ENCODE results near the gene SUPT6H.
"Not testable (repeated sequence)": the region's sequence is repeated elsewhere in the genome, so short reads cannot be mapped to it uniquely, and the experiment has no call there.

Gene SUPT6H

GRCh38 chr17:28648698-28649097 lies 13.3 kb upstream of the SUPT6H start:
- no peak for DNase-seq (ENCODE audit: low read depth)

DNA sequence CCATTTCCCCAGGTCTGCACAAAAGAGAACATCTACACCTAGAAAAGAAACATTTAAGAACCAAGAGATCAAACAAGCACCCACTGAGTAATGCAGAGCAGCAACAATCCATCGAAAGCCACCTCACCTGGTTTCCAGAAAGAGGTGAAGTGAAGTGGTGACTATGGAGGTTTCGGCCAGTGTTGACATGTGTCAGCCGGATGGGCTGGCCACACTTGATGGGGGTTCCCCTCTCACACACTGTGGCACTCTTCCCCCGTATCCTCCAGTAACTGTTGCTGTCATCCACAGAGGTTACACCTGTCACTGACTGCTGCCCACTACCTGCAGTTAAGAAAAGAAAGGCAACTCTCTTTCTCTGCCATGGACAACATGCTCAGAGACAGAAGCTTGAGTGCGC lies 6.8 kb upstream of the SUPT6H start:
- no peak for DNase-seq (ENCODE audit: low read depth)

- DNase-seq (ENCODE audit: low read depth): no peak
These were observed 4.2 kb upstream of the SUPT6H start for GRCh38 chr17:28657756-28658155.

- DNase-seq (ENCODE audit: low read depth): not testable (repeated sequence)
These were observed 3.7 kb upstream of the SUPT6H start for GRCh38 chr17:28658342-28658741.

DNA sequence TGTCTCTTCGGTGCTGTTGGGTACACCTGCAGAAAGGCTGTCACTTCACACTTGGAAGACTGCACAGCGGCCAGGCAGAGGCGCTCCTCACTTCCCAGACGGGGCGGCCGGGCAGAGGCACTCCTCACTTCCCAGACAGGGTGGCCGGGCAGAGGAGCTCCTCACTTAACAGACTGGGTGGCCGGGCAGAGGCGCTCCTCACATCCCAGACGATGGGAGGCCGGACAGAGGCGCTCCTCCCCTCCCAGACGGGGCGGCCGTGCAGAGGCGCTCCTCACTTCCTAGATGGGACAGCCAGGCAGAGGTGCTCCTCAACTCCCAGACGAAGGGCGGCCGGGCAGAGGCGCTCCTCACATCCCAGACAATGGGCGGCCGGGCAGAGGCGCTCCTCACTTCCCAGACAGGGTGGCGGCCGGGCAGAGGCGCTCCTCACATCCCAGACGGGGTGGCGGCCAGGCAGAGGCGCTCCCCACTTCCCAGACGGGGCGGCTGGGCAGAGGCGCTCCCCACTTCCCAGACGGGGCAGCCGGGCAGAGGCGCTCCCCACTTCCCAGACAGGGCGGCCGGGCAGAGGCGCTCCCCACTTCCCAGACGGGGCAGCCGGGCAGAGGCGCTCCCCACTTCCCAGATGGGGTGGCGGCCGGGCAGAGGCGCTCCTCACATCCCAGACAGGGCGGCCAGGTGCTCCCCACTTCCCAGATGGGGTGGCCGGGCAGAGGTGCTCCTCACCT lies 3.1 kb upstream of the SUPT6H start:
- not testable (repeated sequence) for DNase-seq (ENCODE audit: low read depth)

DNA sequence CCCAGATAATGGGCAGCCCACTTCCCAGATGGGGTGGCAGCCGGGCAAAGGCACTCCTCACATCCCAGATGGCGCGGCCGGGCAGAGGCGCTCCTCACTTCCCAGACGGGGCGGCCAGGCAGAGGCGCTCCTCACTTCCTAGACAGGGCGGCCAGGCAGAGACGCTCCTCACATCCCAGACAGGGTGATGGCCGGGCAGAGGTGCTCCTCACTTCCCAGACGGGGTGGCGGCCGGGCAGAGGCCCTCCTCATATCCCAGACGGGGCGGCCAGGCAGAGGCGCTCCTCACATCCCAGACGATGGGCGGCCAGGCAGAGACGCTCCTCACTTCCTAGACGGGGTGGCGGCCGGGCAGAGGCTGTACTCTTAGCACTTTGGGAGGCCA lies 2.5 kb upstream of the SUPT6H start:
- DNase-seq (ENCODE audit: low read depth): not testable (repeated sequence)

GRCh38 chr17:28662527-28662829 lies 473 bp downstream of the SUPT6H start:
- DNase-seq (ENCODE audit: low read depth): no peak

- no peak for DNase-seq (ENCODE audit: low read depth)
These were observed 1.7 kb downstream of the SUPT6H start for GRCh38 chr17:28663723-28664122.

- no peak for DNase-seq (ENCODE audit: low read depth)
These were observed 4.0 kb downstream of the SUPT6H start for GRCh38 chr17:28665994-28666393.

- no peak for DNase-seq (ENCODE audit: low read depth)
These were observed 5.9 kb downstream of the SUPT6H start for GRCh38 chr17:28667870-28668269.

DNA sequence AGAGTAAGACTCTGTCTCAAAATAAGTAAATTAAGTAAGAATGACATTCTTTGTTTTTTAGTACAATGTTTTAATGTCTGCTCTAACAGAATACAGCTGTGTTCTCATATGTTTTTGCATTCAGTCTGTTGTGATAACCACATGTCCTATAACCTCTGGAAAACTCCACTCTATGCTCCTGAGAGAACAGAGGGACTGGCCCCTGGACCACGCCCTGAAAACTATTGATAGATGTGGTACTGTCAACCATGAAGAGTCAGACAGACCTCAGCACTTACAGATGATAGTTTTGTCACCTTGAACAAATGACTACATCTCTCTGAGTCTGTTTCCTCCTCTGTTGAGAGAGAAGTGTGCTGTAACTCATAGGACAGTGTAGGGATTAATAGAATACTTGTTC lies 7.9 kb downstream of the SUPT6H start:
- DNase-seq (ENCODE audit: low read depth): no peak

GRCh38 chr17:28675490-28675889 lies 13.5 kb downstream of the SUPT6H start:
- DNase-seq (ENCODE audit: low read depth): no peak

DNA sequence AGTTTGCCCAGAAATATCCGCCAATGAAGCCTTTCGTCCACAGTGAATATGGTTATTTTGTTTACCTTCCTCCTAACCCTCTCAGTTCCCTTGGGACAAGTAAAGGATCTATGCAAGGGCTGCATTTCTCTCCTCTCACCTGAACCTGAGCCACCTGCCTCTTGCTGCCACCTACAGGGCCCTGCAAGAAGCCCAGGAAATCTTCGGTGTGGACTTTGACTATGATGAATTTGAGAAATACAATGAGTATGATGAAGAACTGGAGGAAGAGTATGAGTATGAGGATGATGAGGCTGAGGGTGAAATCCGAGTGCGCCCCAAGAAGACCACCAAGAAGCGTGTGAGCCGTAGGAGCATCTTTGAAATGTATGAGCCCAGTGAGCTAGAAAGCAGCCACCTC lies 14.0 kb downstream of the SUPT6H start:
- DNase-seq (ENCODE audit: low read depth): no peak

DNA sequence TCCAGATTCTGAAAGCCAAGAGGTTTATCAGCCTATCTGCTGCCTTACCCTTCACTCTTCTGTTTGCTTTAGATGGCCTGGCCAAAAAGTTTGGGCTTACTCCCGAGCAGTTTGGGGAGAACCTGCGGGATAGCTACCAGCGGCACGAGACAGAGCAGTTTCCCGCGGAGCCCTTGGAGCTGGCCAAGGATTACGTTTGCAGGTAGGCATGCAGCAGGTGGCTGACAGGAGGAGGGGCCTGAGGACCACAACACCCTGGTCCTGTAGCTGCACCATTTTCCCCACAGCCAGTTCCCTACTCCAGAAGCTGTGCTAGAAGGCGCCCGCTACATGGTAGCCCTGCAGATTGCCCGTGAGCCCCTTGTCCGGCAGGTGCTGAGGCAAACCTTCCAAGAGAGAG lies 20.6 kb downstream of the SUPT6H start:
- DNase-seq (ENCODE audit: low read depth): no peak

DNA sequence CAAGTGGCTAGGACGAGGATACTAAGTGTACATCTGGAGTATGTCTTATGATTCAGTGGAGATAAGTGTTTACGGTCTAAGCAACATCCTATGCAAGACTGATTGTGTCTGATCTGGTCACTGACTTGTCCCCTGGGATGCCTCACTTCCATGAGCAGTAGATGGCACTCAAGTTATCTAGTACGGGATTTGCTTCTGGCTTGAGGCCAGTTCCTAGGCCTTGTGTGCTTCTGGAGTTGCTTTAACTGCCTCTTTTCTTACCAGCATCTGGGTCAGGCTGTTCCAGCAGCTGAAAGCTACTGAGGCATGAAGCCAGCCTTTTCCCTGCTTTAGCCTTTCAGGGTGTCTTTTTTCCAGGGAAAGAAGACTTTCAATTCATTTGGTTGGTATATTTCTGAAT lies 23.0 kb downstream of the SUPT6H start:
- no peak for DNase-seq (ENCODE audit: low read depth)

DNA sequence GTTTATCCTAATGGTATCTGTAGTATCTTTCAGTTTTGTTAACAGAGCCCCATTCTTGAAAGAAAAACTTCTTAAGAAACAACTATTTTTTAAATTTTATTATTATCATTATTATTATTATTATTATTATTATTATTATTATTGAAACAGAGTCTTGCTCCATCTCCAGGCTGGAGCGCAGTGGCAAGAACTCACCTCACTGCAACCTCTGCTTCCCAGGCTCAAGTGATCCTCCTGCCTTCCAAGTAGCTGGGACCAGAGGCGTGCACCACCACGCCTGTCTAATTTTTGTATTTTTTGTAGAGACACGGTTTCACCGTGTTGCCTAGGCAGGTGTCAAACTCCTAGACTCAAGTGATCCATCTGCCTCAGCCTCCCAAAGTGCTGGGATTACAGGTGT lies 23.4 kb downstream of the SUPT6H start:
- no peak for DNase-seq (ENCODE audit: low read depth)

- no peak for DNase-seq (ENCODE audit: low read depth)
These were observed 24.3 kb downstream of the SUPT6H start for GRCh38 chr17:28686296-28686695.

DNA sequence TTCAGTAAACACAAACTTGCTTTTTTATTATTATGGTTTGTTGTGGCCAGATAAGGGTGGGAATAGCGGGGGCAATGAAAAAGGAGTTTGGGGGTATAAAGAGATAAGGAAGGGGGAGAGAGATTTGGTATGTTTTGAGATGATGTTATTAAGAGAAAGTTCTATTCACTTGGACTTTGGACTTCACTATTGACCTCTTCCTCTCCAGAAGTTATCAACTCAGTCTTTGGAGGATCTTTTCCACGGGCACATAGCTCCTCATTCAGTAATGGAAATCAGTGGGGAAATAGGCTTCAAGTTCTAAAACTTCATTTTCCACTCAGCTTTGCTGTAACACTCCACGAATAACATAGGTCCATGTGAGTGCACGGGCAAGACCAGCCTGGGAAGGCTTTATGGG lies 26.5 kb downstream of the SUPT6H start:
- no peak for DNase-seq (ENCODE audit: low read depth)

- DNase-seq (ENCODE audit: low read depth): no peak
These were observed 27.0 kb downstream of the SUPT6H start for GRCh38 chr17:28689011-28689410.

- no peak for DNase-seq (ENCODE audit: low read depth)
These were observed 31.9 kb downstream of the SUPT6H start for GRCh38 chr17:28693869-28694268.

DNA sequence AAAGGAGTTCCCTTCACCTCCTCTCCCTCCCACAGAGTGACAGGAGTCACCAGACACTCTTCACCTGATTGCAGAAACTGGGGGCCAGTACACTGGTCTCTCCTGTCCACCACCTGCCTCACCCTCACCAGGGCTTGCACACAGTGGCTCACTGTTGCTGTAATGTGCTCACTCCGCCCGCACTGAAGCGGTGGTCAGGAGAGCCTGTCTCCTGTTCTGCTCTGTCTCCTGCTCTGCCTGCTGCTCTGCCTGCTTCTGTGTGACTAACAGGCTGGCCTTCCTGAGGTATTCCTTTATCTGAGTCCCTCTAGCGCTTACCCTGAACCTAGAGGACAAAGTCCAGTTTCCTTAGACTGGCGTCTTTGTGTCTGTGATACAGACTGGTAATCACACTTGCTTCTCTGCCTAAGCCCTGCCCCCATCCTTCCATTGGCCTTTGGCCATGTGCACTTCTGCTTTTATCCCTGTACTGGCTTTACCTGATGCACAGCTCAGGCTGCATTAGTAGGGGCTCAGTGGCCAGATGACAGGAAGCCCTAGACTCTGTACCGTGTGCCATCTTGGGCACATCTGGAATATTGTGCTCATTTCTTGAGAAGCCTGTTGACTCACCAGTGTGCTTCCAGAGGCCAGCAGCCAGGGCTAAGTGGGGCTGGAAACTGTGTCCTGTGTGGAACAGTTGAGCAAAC lies 36.4 kb downstream of the SUPT6H start:
- DNase-seq (ENCODE audit: low read depth): no peak

DNA sequence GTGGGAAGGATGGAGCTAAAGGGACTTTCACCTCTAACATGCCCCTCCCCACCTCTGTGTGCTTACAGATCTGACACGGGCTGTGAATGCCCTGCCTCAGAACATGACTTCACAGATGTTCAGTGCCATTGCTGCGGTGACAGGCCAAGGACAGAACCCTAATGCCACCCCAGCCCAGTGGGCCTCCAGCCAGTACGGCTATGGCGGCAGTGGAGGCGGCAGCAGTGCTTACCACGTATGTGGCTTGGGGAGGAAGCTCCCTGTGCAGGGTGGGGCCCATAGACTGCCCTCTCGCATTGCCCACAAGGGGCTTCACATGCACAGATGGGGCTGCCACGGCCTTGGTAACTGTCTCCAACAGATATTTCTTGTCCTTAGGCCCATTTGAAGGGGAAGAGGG lies 38.3 kb downstream of the SUPT6H start:
- no peak for DNase-seq (ENCODE audit: low read depth)

GRCh38 chr17:28700830-28701492 lies 39.0 kb downstream of the SUPT6H start:
- no peak for DNase-seq (ENCODE audit: low read depth)
